ENCODE measurements around the gene APAF1. TPM values are rescaled to one million over a fixed set of nuclear protein-coding genes. Genes with fewer than 3 reads are reported as not detected.

Gene APAF1
- total and polyA plus RNA-seq, 2 of the 13 experiments (the other 11 are each of a cell fraction or from before 2014, with no cell fraction given) = 6.0 to 13.0 TPM

- TF ChIP-seq RERE (CRISPR knock-in tag; IDR thresholded peaks at IDR 0.05; ENCODE audit: low read depth) (no peak), XRCC5 (optimal IDR thresholded peaks at IDR 0.05; ENCODE audit: low read length) (peak; percentile 50), POGZ (CRISPR knock-in tag; IDR thresholded peaks at IDR 0.05) (no peak), TARDBP (CRISPR knock-in tag; IDR thresholded peaks at IDR 0.05) (no peak), SMC3 (IDR thresholded peaks at IDR 0.05; ENCODE audit: low read length) (peak; percentile 53; the same call in 1 of the 2 replicates)
Observed at GRCh38 chr12:98743362-98743953, 98.4 kb downstream of the APAF1 start (continued).

- Histone ChIP-seq H3K27me3 (ENCODE audit: control insufficient read depth in 1 of 2, insufficient read depth in 2 of 2, low read length in 2 of 2) (peaks cover 12 to 41% of the 10 kb centered on the region in 2 experiments), H3K27ac (ENCODE audit: extremely low read length, insufficient read depth, low read length) (no peak overlapping the region), H3K9me3 (ENCODE audit: low read length) (no peaks in the 10 kb centered on the region), H3K4me2 (ENCODE audit: low read depth, low read length) (no peak overlapping the region), H3K4me3 (replicated peaks in 1 of 3; ENCODE audit: insufficient read depth in 1 of 3, low read depth in 2 of 3, low read length in 3 of 3) (no peak overlapping the region), H2AFZ (ENCODE audit: low read length) (no peak overlapping the region), H3K36me3 (replicated peaks in 1 of 2; ENCODE audit: control insufficient read depth in 1 of 2, insufficient read depth in 2 of 2, low read length in 2 of 2) (no peaks in the 10 kb centered on the region), H3K9ac (ENCODE audit: insufficient read depth, low read depth, low read length) (no peak overlapping the region), H4K20me1 (ENCODE audit: insufficient read depth, low read length) (no peaks in the 10 kb centered on the region), H3K4me1 (ENCODE audit: insufficient read depth, low read length) (peaks cover 9% of the 10 kb centered on the region), H3K79me2 (ENCODE audit: insufficient read depth, low read length) (no peaks in the 10 kb centered on the region)
- TF ChIP-seq GRHL1 (CRISPR knock-in tag; conservative IDR thresholded peaks at IDR 0.05) = no peak
- 0 out of 4 replicates have a peak, but pooled peaks of 1 of the 2 experiments have one; percentile 4 for TF ChIP-seq MAFK (conservative IDR thresholded peaks at IDR 0.05 in 1 of 2, IDR thresholded peaks at IDR 0.05 in 1 of 2; ENCODE audit: low read length in 2 of 2)
- no peak for TF ChIP-seq ZNF136 (CRISPR knock-in tag; IDR thresholded peaks at IDR 0.05; ENCODE audit: low read depth)
- TF ChIP-seq RFX5 (IDR thresholded peaks at IDR 0.05; ENCODE audit: low read depth, low read length) = no peak
- no peak for TF ChIP-seq AGO2 (optimal IDR thresholded peaks at IDR 0.05; ENCODE audit: low read depth, low read length)
- no peak for TF ChIP-seq SKIL (CRISPR knock-in tag; IDR thresholded peaks at IDR 0.05; ENCODE audit: borderline replicate concordance)
- no peak for TF ChIP-seq FOXO4 (CRISPR knock-in tag; conservative IDR thresholded peaks at IDR 0.05)
- BruUV-seq (replicated peaks) = no TSS peak
- POLR2A ChIA-PET = no interaction called here
- WGBS (ENCODE audit: low lambda C conversion rate) = 69% methylated on average over 3 of the region's 3 CpGs
- no peak for DNase-seq (ENCODE audit: low spot score)
- in situ Hi-C loops (cut with HindIII; ENCODE audit: extremely low pct_ligation_motif_present, low pct_unique_long_range_greater_than_20kb) (no loop called here), intact Hi-C loops (cut with micrococcal nuclease; ENCODE audit: unreplicated experiment) (loop anchor here (5.0 kb wide), 1 partner anchor 253 kb away; no protein-coding TSS in a partner anchor)
- CTCF ChIA-PET (ENCODE audit: low intra/inter-chr PET ratio, low total read pairs) = no interaction called here
- no peak for FAIRE-seq
- ATAC-seq = no peak
Observed at GRCh38 chr12:98744680-98745079, 99.6 kb downstream of the APAF1 start.
